Activated T-helper 1 cell treated with anti-CD3 and anti-CD28 coated beads, Interleukin-12 subunit alpha, Interleukin-12 subunit beta, Interleukin-2, Interleukin-4 antibody, amounts not matched to agents 30 ng/mL and 10 ng/mL and 1 ng/mL, durations not matched to agents 14 hours and 24 hours and 36 hours (primary cell): ENCODE data around the gene DNASE1L3. TPM values are rescaled to one million over a fixed set of nuclear protein-coding genes. Genes with fewer than 3 reads are reported as not detected.

Experiments used
- DNase-seq: peaks from one replicate; pipeline ENCODE4 v3.0.0; 2021; ENCODE audit warnings: low spot score
- H3K27ac Mint-ChIP-seq: one replicate; pipeline ENCODE4 v1.8.0; 2021; ENCODE audit warnings: mild to moderate bottlenecking, mixed read lengths
- H3K27me3 Mint-ChIP-seq: one replicate; pipeline ENCODE4 v1.8.0; 2022; ENCODE audit warnings: mild to moderate bottlenecking, moderate library complexity, mixed read lengths; ENCODE audit not compliant: insufficient read depth
- H3K36me3 Mint-ChIP-seq: one replicate; pipeline ENCODE4 v1.8.0; 2021; ENCODE audit warnings: low read depth, mixed read lengths
- H3K4me1 Mint-ChIP-seq: one replicate; pipeline ENCODE4 v1.8.0; 2021; ENCODE audit warnings: low read depth, mixed read lengths
- H3K4me3 Mint-ChIP-seq: one replicate; pipeline ENCODE4 v1.8.0; 2021; ENCODE audit warnings: mild to moderate bottlenecking, moderate library complexity, mixed read lengths
- H3K9me3 Mint-ChIP-seq: one replicate; pipeline ENCODE4 v1.8.0; 2021; ENCODE audit warnings: mixed read lengths
- intact Hi-C: fragments of 100-400 bp; cut with micrococcal nuclease; formaldehyde crosslinking; loops from one replicate; pipeline ENCODE4 v1.15.1; 2024
- total RNA-seq: library from RNA; stranded (reverse); gene quantifications from 2 replicates; pipeline ENCODE4 v1.2.3, GENCODE V29; 2022

Gene DNASE1L3
- total RNA-seq, 1 donor from 2014 or later = not detected

DNA sequence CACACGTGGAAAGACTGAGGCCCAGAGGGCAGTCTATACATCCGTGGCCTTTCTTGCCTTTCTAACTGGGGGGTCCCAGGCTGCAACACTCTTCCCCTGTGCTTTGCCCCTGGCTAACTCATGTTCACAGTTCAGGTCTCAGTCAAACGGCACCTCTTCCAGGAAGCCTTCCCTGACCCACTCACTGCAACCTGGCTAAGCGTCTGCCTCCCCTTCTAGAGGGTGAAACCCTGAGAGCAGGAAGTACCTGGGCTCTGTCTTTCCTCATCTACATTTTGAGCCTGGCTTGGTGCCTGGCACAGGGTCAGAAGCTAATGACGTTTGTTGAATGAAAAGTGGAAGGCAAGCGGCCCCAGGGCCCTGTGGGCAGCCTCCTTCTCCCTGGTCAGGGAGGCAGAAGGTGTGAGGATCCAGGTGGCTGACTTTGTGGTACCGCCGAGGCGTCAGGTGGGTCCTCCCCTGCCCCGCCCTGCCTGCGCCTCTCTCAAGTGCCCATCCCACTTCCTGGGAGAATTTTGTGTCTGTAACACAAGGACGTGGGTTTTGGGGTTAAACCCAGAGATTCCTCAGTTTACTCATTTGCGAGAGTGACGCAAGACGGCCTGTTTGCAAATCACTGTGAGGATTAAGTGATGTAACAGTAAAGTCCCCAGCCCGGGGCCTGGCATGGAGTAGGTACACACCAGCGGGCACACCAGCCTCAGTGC is 32.1 kb downstream of the DNASE1L3 start:
- no peaks in the 10 kb centered on the region for H3K36me3 Mint-ChIP-seq
- H3K4me1 Mint-ChIP-seq = peaks cover 12% of the 10 kb centered on the region
- DNase-seq = no peak
- intact Hi-C loops = loop anchor here (2.0 to 5.0 kb wide), 2 partner anchors 38 to 61 kb away; no protein-coding TSS in a partner anchor
- no peak overlapping the region for H3K27ac Mint-ChIP-seq
- peak overlapping the region; percentile 73 for H3K4me3 Mint-ChIP-seq
- no peaks in the 10 kb centered on the region for H3K9me3 Mint-ChIP-seq
- peaks cover 8% of the 10 kb centered on the region for H3K27me3 Mint-ChIP-seq

DNA sequence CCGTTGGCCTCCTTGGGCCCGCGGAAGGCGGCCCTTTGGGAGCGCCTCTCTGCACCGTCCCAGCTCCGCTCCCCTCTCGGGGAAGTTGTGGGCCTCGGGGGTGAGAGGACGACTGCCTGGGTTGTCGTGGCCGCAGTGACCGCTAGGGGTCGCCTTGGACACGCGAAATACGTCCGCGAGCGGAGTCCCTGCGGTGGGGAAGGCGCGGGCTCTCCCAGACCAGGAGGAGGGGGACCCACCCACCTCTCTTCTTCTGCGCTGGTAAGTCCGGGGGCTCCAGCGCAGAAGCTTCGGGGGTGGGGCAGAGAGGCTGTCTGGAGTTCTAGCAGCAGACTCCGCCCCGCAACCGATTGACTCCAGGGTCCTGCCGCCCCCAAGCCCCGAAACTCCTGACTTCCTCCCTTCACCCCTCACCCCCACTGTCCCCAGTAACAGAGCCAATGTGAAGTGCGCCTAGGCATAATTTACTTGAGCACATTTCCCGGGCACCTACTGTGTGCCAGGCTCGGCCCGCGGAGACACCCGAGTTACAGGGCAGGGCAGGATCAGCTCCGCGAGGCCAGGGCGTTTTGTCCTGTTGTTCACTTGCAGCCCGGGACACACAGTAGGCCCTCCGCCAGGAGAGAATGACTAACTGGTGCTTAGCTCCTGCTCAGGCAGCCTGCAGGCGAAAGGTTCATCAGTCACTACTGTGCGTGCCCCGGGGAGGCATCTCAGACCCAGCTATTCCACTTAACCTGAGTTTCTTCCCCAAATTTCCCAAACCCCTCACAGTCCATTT is 32.8 kb downstream of the DNASE1L3 start:
- intact Hi-C loops = loop anchor here (2.0 to 5.0 kb wide), 3 partner anchors 39 to 169 kb away; partner anchors contain the start of gene FLNB
- H3K27ac Mint-ChIP-seq = no peak overlapping the region

DNA sequence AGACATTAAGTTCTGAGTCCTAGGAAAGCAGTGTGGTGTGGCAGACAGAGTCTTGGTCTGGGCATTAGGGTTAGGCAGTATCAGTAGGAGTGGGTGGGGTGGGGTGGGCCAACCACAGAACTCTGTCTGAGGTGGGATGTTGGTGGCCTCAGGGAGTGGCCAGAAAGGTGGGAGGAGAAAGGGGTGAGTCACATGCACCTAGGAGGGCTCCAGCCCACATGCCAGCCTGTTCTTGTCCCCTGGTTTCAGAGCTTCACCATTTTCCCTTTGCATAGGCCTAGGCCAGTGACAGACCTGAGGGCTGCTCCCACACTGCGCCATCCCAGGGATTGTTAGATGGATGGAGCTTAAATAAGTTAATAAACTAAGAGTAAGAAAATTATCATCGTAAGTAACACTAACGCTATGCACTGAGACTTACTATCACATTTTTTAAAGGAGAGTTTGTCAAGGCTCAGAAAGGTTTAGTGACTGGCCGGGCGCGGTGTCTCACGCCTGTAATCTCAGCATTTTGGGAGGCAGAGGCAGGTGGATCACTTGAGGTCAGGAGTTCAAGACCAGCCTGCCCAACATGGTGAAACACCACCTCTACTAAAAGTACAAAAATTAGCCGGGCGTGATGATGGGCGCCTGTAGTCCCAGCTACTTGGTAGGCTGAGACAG is 33.8 kb downstream of the DNASE1L3 start:
- H3K4me1 Mint-ChIP-seq = peaks cover 12% of the 10 kb centered on the region
- no peaks in the 10 kb centered on the region for H3K36me3 Mint-ChIP-seq
- H3K4me3 Mint-ChIP-seq = peak overlapping the region; percentile 33
- intact Hi-C loops = loop anchor here (2.0 to 5.0 kb wide), 2 partner anchors 60 to 168 kb away; partner anchors contain the start of gene FLNB
- peaks cover 6% of the 10 kb centered on the region for H3K27me3 Mint-ChIP-seq
- DNase-seq = no peak
- H3K27ac Mint-ChIP-seq = no peak overlapping the region
- H3K9me3 Mint-ChIP-seq = no peaks in the 10 kb centered on the region

More for the DNA sequence above, 32.8 kb downstream of the DNASE1L3 start:
- Mint-ChIP-seq H3K4me1 (peaks cover 12% of the 10 kb centered on the region), H3K36me3 (no peaks in the 10 kb centered on the region), H3K27me3 (peaks cover 8% of the 10 kb centered on the region), H3K4me3 (peak overlapping the region; percentile 73), H3K9me3 (no peaks in the 10 kb centered on the region)
- peak; percentile 81 for DNase-seq

DNA sequence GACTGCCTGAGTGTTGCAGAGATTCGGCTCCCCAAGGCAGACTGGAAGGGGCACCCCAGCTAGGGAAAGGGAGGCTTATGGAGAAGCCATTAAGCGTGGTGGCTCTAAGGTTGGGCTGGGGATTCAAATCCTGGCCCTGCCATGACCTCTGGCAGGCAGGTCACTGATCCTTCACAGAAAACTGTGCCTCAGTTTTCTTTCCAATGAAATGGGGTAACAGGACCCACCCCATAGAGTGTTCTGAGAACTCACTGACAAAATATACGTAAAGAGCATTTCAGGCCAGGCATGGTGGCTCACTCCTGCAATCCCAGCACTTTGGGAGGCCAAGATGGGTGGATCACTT is 34.6 kb downstream of the DNASE1L3 start:
- Mint-ChIP-seq H3K27me3 (peaks cover 4% of the 10 kb centered on the region), H3K27ac (no peak overlapping the region), H3K4me1 (peaks cover 12% of the 10 kb centered on the region), H3K36me3 (no peaks in the 10 kb centered on the region), H3K4me3 (no peak overlapping the region), H3K9me3 (no peaks in the 10 kb centered on the region)
- intact Hi-C loops = loop anchor here (2.0 to 5.0 kb wide), 2 partner anchors 59 to 167 kb away; partner anchors contain the start of gene FLNB
- DNase-seq = no peak

DNA sequence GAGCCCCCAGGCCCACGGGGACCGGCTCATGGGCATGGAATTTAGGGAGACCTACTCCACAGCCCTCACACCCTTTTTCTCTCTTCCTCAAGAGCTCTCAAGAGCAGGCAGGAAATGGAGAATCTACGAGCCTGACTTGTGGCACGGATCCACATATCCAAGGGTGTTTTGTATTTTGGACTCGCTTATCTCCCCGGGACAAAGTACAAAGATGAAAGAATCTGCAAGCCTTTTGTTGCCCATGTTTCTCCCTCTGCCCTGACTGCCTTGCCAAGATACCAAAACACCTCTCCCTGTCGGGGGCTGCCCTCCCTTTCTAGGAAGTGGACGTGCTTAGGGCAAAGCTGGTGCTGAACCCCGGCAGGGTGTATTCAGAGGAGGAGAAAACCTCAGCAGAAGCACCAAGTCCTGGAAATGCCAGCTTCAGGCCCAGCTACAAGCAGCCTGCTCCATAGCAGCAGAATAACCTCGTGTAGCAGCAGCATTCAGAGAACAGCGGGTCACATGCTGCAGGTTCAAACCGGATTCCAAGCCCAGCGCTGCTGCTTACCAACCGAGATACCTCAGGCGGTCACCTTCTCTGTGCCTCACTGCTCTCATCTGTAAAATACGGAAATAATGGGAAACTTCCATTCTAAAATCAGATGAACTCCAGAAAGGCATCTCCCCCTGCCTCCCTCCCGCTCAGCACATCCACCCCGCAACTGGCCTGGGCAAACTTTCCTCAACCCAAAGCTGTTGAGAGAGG is 35.2 kb downstream of the DNASE1L3 start:
- no peaks in the 10 kb centered on the region for H3K9me3 Mint-ChIP-seq
- no peak for DNase-seq
- H3K27ac Mint-ChIP-seq = no peak overlapping the region
- no peak overlapping the region for H3K4me3 Mint-ChIP-seq
- H3K4me1 Mint-ChIP-seq = peaks cover 12% of the 10 kb centered on the region
- H3K27me3 Mint-ChIP-seq = peaks cover 4% of the 10 kb centered on the region
- H3K36me3 Mint-ChIP-seq = no peaks in the 10 kb centered on the region
- intact Hi-C loops = loop anchor here (2.0 to 5.0 kb wide), 2 partner anchors 58 to 167 kb away; partner anchors contain the start of gene FLNB

DNA sequence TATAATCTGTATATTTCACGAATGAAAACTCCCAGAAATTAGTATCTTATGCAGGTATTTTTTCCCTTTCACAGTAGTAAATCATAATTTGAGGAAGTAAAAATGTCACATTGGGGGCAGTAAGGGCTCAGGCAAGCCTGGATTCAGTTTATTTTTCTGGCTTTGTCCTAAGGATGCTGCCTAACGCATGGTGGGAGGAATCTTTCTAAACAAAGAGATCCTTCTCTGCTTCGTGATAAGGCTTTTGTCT is 35.7 kb downstream of the DNASE1L3 start:
- no peak for DNase-seq
- Mint-ChIP-seq H3K27me3 (peaks cover 4% of the 10 kb centered on the region), H3K9me3 (no peaks in the 10 kb centered on the region), H3K36me3 (peaks cover 2% of the 10 kb centered on the region), H3K4me1 (peaks cover 12% of the 10 kb centered on the region), H3K4me3 (no peak overlapping the region), H3K27ac (no peak overlapping the region)
- intact Hi-C loops = loop anchor here (5.0 kb wide), 1 partner anchor 58 kb away; no protein-coding TSS in a partner anchor

DNA sequence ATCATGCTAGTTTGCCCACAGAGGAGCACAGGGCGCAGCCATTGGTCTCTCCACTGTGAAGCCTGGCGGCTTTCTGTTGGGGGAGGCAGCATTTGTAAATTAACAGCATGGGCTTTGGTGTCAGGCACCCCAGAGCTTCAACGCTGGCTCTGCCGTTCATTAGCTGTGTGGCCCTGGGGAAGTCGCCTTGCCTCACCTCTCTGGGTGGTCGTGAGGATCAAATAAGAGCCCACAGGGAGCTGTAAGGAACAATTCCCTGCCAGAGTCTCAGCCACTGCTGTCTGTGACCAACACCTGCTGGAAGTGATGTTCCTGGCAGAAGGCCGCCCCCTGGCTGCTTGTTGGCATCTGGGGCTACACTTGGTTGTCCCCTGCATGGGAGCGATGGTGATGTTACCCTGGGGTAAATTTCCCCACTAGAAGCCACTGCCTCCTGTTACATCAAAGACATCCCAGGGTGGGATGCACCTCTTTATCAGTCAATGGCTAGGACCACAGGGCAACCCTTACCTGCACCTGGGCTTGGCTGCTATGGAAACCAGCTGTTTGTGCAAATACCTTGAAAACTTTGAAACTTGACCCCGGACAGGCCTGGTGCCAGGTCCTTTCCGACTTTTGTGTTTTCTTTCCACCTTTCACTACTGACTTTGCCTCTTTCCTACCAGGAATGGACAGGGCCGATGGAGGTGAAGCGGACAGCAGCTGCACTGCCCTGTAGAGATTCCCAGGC is 36.9 kb downstream of the DNASE1L3 start:
- no peak for DNase-seq
- Mint-ChIP-seq H3K27ac (no peak overlapping the region), H3K27me3 (peaks cover 4% of the 10 kb centered on the region), H3K4me1 (peaks cover 10% of the 10 kb centered on the region), H3K4me3 (no peak overlapping the region), H3K36me3 (peaks cover 2% of the 10 kb centered on the region), H3K9me3 (no peaks in the 10 kb centered on the region)
- intact Hi-C loops = no loop called here

DNA sequence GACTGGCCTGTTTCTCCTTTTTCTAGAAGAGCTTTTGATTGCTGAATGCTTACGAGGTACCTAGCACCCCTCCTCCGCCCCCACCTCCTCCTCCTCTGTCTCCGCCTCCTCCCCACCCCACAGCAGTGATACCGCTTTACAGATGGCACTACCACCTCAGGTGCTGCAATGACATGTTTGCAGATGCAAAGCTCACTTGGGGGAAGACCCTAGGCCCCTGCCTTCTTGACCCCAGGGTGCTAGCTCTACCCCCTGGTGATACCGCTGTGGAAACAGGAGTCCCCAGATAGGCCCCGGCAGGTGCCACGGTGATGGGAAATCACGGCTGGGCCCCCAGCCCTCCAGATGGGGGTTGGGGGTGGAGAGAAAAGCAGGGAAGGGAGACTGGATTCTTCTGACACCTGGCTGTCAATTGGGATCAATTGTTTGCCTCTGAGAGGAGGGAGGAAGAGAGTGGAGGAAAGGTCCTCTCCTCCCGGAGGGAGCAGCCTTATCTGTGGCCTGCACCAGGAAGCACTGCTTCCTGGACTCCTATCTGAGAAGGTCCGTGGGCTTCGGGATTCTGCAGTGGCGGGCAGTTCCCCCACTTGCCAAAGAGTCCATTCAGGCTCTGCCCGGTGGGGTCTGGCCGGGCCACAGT is 37.6 kb downstream of the DNASE1L3 start:
- no peak for DNase-seq
- H3K27ac Mint-ChIP-seq = no peak overlapping the region
- peaks cover 3% of the 10 kb centered on the region for H3K4me1 Mint-ChIP-seq
- intact Hi-C loops = no loop called here
- peaks cover 4% of the 10 kb centered on the region for H3K27me3 Mint-ChIP-seq
- H3K9me3 Mint-ChIP-seq = no peaks in the 10 kb centered on the region
- peaks cover 3% of the 10 kb centered on the region for H3K36me3 Mint-ChIP-seq
- no peak overlapping the region for H3K4me3 Mint-ChIP-seq

DNA sequence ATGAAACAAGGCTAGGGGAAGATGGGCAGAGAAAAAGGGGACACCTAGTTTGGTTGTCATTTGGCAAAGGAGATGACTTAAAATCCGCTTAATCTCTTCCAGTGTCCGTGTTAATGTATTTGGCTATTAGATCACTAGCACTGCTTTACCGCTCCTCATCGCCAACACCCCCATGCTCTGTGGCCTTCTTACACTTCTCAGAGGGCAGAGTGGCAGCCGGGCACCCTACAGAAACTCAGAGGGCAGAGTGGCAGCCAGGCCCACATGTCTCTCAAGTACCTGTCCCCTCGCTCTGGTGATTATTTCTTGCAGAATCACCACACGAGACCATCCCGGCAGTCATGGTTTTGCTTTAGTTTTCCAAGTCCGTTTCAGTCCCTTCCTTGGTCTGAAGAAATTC is 39.6 kb downstream of the DNASE1L3 start:
- no peak overlapping the region for H3K27ac Mint-ChIP-seq

DNA sequence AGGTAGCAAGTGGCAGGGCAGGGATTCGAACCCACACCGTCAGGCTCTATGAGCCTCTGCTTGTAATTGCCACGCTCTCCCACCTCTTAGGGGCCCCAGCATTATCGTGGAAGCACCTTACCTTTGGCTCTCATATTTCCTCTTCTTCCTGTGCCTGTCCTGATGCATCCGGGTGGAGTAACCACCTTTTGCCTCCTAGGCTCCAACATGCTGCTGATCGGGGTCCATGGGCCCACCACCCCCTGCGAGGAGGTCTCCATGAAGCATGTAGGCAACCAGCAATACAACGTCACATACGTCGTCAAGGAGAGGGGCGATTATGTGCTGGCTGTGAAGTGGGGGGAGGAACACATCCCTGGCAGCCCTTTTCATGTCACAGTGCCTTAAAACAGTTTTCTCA is 40.4 kb downstream of the DNASE1L3 start:
- H3K27ac Mint-ChIP-seq = no peak overlapping the region
- no peaks in the 10 kb centered on the region for H3K4me1 Mint-ChIP-seq
- H3K36me3 Mint-ChIP-seq = peaks cover 3% of the 10 kb centered on the region
- H3K4me3 Mint-ChIP-seq = no peak overlapping the region
- no peaks in the 10 kb centered on the region for H3K9me3 Mint-ChIP-seq
- intact Hi-C loops = no loop called here
- peaks cover 2% of the 10 kb centered on the region for H3K27me3 Mint-ChIP-seq
- DNase-seq = no peak

More for the DNA sequence above, 39.6 kb downstream of the DNASE1L3 start:
- H3K4me3 Mint-ChIP-seq = no peak overlapping the region
- H3K4me1 Mint-ChIP-seq = no peaks in the 10 kb centered on the region
- no peaks in the 10 kb centered on the region for H3K9me3 Mint-ChIP-seq
- peaks cover 3% of the 10 kb centered on the region for H3K36me3 Mint-ChIP-seq
- H3K27me3 Mint-ChIP-seq = peaks cover 4% of the 10 kb centered on the region
- intact Hi-C loops = no loop called here
- DNase-seq = no peak

DNA sequence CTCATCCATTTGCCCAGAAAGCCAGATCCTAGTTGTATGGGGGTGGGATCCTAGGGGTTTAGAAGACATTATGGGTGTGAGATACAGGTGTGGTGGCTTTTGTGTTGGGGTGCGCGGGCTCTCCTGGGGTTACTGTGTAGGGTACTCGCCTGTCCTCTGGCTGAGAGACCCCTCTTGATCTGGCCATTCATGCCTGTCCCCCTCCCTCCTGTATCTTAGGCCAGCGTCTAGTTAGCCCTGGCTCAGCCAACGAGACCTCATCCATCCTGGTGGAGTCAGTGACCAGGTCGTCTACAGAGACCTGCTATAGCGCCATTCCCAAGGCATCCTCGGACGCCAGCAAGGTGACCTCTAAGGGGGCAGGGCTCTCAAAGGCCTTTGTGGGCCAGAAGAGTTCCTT is 41.4 kb downstream of the DNASE1L3 start:
- Mint-ChIP-seq H3K27ac (no peak overlapping the region), H3K36me3 (peaks cover 3% of the 10 kb centered on the region), H3K27me3 (no peaks in the 10 kb centered on the region), H3K4me1 (no peaks in the 10 kb centered on the region), H3K4me3 (no peak overlapping the region), H3K9me3 (no peaks in the 10 kb centered on the region)
- no peak for DNase-seq
- intact Hi-C loops = no loop called here

DNA sequence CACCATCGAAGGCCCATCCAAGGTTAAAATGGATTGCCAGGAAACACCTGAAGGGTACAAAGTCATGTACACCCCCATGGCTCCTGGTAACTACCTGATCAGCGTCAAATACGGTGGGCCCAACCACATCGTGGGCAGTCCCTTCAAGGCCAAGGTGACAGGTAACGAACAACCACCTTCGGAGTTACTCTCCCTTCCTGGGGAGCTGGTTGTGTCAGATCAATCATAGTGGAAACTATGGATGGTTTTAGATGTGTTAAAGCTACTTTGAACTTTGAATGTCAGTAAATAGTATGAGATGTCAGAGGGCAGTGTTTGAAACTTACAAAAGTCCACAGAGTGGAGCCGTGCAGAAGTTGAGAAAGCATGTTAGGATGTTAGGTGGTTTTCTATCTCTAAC is 42.3 kb downstream of the DNASE1L3 start:
- Mint-ChIP-seq H3K27ac (no peak overlapping the region), H3K4me1 (no peaks in the 10 kb centered on the region), H3K9me3 (no peaks in the 10 kb centered on the region), H3K4me3 (no peak overlapping the region), H3K27me3 (no peaks in the 10 kb centered on the region), H3K36me3 (peaks cover 4% of the 10 kb centered on the region)
- no peak for DNase-seq
- intact Hi-C loops = no loop called here
